SU-DHL-6 (cell line): ENCODE results near the gene CBLL1.

Experiments
- H2AFZ ChIP-seq: fragments of 200-600 bp; sonication (generic); 2 replicates; pipeline ENCODE4 v1.6.1; 2014; ENCODE audit warnings: low read depth, mild to moderate bottlenecking, moderate library complexity, mixed read lengths, antibody characterized with exemption, low read length; ENCODE audit not compliant: severe bottlenecking
- H3F3A ChIP-seq: fragments of 200-600 bp; shearing (Covaris generic); 2 replicates; pipeline ENCODE4 v1.6.0; 2016; ENCODE audit warnings: antibody characterized with exemption, mild to moderate bottlenecking; ENCODE audit not compliant: insufficient read depth
- H3K27ac ChIP-seq: fragments of 200-600 bp; sonication (generic); 2 replicates; pipeline ENCODE4 v1.5.1; 2016; ENCODE audit warnings: low read depth, mild to moderate bottlenecking, low read length, moderate library complexity, mixed read lengths
- H3K27me3 ChIP-seq: fragments of 200-600 bp; sonication (generic), shearing (Covaris generic); 2 replicates; pipeline ENCODE4 v1.6.0; 2014; ENCODE audit warnings: mild to moderate bottlenecking, low read length
- H3K36me3 ChIP-seq: fragments of 200-600 bp; sonication (generic); 2 replicates; pipeline ENCODE4 v1.6.1; 2014; ENCODE audit warnings: mild to moderate bottlenecking, low read length, mixed read lengths
- H3K4me2 ChIP-seq: fragments of 300-600, 200-600 bp; shearing (Covaris generic), sonication (generic); 2 replicates; pipeline ENCODE4 v1.6.0; 2014; ENCODE audit warnings: low read length, low read depth, mild to moderate bottlenecking; ENCODE audit not compliant: poor library complexity, severe bottlenecking
- H3K4me3 ChIP-seq: fragments of 200-600 bp; sonication (generic); 2 replicates; pipeline ENCODE4 v1.5.1; 2014; ENCODE audit warnings: antibody characterized with exemption, low read length, mild to moderate bottlenecking, mixed read lengths; ENCODE audit not compliant: insufficient read depth, poor library complexity, severe bottlenecking
- H3K79me2 ChIP-seq: fragments of 200-600 bp; sonication (generic); 2 replicates; pipeline ENCODE4 v1.6.1; 2014; ENCODE audit warnings: mild to moderate bottlenecking, low read length, moderate library complexity; ENCODE audit not compliant: insufficient read depth
- H3K9ac ChIP-seq: fragments of 200-600 bp; sonication (generic); 2 replicates; pipeline ENCODE4 v1.7.0; 2014; ENCODE audit warnings: mild to moderate bottlenecking, low read length
- H3K9me2 ChIP-seq: fragments of 200-600 bp; sonication (generic); replicated peaks from 2 replicates; pipeline ENCODE4 v1.6.1; 2014; ENCODE audit warnings: low read length; ENCODE audit not compliant: insufficient read depth
- H3K9me3 ChIP-seq: fragments of 200-600 bp; sonication (generic); 2 replicates; pipeline ENCODE4 v1.6.1; 2014; ENCODE audit warnings: low read length, mixed read lengths; ENCODE audit not compliant: insufficient read depth
- H4K20me1 ChIP-seq: fragments of 200-600 bp; sonication (generic); 2 replicates; pipeline ENCODE4 v1.6.1; 2014; ENCODE audit warnings: low read depth, mild to moderate bottlenecking, antibody characterized with exemption, low read length, moderate library complexity, mixed read lengths
- EZH2phosphoT487 ChIP-seq: fragments of 200-600 bp; sonication (generic), shearing (Covaris generic); conservative IDR thresholded peaks from 2 replicates; pipeline ENCODE4 v1.6.1; 2018; ENCODE audit warnings: mild to moderate bottlenecking, antibody characterized with exemption, low read length, moderate library complexity, mixed read lengths
- TF ChIP-seq, protein P1 (sequence below): fragments of 200-600 bp; sonication (generic); IDR thresholded peaks from one replicate; pipeline ENCODE4 v1.5.1; 2017; ENCODE audit warnings: antibody characterized with exemption, mild to moderate bottlenecking, low read length, moderate library complexity; ENCODE audit not compliant: insufficient read depth, poor library complexity, severe bottlenecking

Gene CBLL1

DNA sequence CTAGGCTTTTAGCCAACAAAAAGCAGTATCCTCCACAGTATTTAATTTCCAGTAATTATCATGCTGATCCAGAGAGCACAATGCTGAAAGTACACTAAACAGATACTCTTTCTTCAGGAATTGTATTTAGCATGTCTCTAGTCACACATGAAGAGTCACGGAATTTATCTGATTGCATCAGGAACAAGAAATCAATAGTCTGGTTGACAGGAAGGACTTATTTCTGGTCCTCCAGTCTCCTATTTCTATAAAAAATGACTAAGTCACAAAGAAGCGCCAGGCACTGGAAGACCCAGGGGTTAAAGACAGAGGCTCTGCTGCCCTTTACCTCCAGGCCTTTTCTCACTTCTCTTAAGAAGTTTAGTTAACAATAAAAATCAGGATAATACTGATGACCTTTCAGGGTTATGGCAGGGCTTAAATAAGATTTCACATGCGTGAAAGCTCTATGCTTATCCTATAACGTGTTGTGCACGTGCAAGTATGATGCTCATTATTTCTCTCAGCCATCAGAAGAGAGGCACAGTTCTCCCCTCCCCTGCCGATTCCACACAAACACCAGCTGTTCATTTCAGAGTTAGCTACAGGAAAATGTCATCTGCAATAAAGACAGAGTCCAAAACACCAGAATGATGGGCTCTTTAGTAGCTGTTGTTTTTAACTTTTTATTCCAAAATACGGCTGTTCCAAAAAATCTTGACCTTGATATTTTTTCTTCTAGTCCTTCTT lies 46.5 kb upstream of the CBLL1 start:
- no peak overlapping the region for H3K9ac ChIP-seq
- H3K4me3 ChIP-seq: no peak overlapping the region
- H3K27ac ChIP-seq: no peak overlapping the region
- H4K20me1 ChIP-seq: no peaks in the 10 kb centered on the region
- H3K27me3 ChIP-seq: no peaks in the 10 kb centered on the region
- H2AFZ ChIP-seq: no peak overlapping the region
- TF ChIP-seq, protein P1, sequence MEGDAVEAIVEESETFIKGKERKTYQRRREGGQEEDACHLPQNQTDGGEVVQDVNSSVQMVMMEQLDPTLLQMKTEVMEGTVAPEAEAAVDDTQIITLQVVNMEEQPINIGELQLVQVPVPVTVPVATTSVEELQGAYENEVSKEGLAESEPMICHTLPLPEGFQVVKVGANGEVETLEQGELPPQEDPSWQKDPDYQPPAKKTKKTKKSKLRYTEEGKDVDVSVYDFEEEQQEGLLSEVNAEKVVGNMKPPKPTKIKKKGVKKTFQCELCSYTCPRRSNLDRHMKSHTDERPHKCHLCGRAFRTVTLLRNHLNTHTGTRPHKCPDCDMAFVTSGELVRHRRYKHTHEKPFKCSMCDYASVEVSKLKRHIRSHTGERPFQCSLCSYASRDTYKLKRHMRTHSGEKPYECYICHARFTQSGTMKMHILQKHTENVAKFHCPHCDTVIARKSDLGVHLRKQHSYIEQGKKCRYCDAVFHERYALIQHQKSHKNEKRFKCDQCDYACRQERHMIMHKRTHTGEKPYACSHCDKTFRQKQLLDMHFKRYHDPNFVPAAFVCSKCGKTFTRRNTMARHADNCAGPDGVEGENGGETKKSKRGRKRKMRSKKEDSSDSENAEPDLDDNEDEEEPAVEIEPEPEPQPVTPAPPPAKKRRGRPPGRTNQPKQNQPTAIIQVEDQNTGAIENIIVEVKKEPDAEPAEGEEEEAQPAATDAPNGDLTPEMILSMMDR: no peak
- TF ChIP-seq EZH2phosphoT487: no peak
- no peaks in the 10 kb centered on the region for H3K9me2 ChIP-seq
- H3K79me2 ChIP-seq: no peaks in the 10 kb centered on the region
- H3K9me3 ChIP-seq: no peaks in the 10 kb centered on the region
- H3K36me3 ChIP-seq: no peaks in the 10 kb centered on the region
- no peak overlapping the region for H3K4me2 ChIP-seq
- no peaks in the 10 kb centered on the region for H3F3A ChIP-seq

DNA sequence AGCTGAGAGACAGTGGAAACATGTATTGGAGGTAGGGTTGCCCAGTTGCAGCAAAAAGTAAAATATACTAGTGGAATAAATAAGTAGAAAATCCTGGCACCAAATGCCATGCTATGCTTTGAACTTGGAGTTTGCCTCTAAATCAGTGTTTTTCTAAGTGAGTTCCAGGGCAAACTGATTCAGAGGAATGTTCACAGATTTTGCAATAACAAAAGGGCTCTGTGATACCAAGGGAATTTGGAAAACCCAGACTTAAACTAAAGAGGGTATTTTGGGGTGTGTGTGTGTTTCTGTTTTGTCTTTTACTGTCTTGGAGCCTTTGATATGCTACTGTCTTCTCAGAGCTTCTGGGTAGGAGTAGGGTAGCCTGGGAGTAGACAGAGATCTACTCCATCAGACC lies 43.4 kb upstream of the CBLL1 start:
- Histone ChIP-seq H3K79me2 (no peaks in the 10 kb centered on the region), H3K27ac (no peak overlapping the region), H3K27me3 (no peaks in the 10 kb centered on the region), H3K4me3 (no peak overlapping the region), H2AFZ (no peak overlapping the region), H3K36me3 (no peaks in the 10 kb centered on the region), H3K9me3 (no peaks in the 10 kb centered on the region), H3K4me2 (no peak overlapping the region), H3K9me2 (no peaks in the 10 kb centered on the region), H3K9ac (no peak overlapping the region), H4K20me1 (no peaks in the 10 kb centered on the region), H3F3A (no peaks in the 10 kb centered on the region)
- no peak for TF ChIP-seq EZH2phosphoT487
- TF ChIP-seq, protein P1: no peak

DNA sequence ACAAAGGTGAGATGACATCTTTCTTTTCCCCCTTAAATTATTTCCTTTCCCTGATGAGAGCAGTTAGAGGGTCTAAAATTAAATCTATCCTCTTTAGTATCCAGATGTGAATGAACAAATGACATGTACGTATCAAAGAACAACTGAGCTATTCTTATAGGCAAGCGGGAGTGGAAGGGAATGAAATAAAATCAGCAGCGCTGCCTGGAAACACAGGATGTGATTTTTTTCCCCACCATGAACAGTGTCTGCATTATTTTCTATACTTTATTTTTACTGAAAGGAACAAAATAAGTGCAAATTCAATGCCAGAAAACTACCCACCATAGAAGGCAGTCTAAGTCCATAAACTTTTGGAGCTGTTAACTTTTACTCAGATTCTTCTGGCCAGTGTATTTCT lies 42.8 kb upstream of the CBLL1 start:
- Histone ChIP-seq H3K36me3 (no peaks in the 10 kb centered on the region), H3K79me2 (no peaks in the 10 kb centered on the region), H3K27ac (no peak overlapping the region), H3K27me3 (no peaks in the 10 kb centered on the region), H3F3A (no peaks in the 10 kb centered on the region), H3K9me3 (no peaks in the 10 kb centered on the region), H3K9ac (no peak overlapping the region), H3K9me2 (no peaks in the 10 kb centered on the region), H4K20me1 (no peaks in the 10 kb centered on the region), H3K4me3 (no peak overlapping the region), H2AFZ (no peak overlapping the region), H3K4me2 (no peak overlapping the region)
- no peak for TF ChIP-seq EZH2phosphoT487
- TF ChIP-seq, protein P1: no peak
